T1000 (cell line): ENCODE results near the gene SOX5.
"Not testable (repeated sequence)": the region's sequence is repeated elsewhere in the genome, so short reads cannot be mapped to it uniquely, and the experiment has no call there.

ENCODE experiments used
- DNase-seq: peaks from one replicate; lab custom pipeline; 2025; ENCODE audit warnings: mixed read lengths; lab: John Stamatoyannopoulos, UW

The SOX5 gene

DNA sequence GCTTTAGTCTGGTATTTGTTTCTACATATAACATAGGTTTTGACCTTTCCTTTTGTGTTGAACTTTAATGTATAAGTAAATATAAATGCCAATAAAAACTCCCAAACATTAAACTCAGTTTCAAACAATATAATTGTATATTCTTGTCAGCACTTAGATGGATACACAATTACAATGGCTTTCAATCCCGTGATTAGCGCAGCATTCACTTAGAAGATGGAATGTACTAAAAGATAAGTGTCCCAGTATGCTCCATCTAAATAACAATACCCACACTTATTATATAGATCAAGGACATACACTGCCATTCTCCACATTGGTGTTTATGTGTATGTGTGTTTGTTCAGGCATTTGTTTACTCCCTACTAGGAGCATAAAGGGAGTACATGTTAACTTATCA is 193.1 kb downstream of the SOX5 start:
- no peak for DNase-seq

GRCh38 chr12:23753628-23754365 is 195.7 kb downstream of the SOX5 start:
- DNase-seq = no peak

- no peak for DNase-seq
These were observed 197.2 kb downstream of the SOX5 start for GRCh38 chr12:23752245-23752644.

GRCh38 chr12:23751641-23752040 is 197.8 kb downstream of the SOX5 start:
- DNase-seq = no peak

DNA sequence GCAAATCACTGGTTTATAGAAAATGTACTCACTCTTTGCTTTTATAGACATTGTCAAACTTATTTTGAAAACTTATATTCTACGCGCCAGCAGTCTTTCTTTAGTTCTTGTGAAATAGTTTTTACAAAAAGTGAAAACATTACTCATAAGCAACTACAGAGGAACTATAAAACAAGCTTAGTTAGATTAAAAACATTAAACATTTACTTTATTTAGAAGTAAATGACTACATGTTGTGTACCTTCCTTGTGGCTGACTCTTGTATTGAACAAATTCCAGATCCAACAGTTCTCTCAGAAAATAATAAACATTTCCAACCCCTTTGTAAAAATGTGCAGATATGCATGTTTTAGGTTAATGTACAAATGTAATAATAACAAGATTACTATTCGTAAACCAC is 198.5 kb downstream of the SOX5 start:
- DNase-seq = no peak

DNA sequence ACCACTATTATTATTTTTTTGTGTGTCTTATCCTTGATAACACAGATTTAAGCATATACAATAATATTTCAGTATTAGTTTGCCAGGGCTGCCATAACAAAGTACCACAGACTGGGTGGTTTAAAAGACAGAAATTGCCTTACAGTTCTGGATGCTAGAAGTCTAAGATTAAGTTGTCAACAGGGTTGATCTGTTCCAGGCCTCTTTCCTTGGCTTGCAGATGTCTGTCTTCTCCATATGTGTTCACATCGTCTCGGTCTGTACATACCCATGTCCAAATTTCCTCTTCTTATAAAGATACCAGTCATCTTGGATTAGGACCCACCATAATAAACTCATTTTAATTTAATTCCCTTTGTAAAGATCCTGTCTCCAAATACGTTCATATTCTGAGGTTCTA is 204.8 kb downstream of the SOX5 start:
- DNase-seq = no peak

DNA sequence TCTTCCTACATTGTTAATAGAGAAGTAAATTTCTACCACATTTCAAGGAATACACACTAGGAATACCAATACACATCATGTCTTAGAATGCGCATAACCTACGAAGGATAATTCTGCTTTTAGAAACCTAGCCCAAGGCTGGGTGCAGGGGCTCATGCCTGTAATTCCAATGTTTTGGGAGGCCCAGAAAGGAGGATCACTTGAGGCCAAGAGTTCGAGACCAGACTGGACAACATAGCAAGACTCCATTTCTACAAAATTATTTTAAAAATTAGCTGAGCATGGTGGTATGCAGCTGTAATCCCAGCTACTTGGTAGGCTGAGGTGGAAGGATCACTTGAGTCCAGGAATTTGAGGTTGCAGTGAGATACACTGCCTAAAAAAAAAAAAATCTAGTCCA is 206.9 kb downstream of the SOX5 start:
- no peak for DNase-seq

DNA sequence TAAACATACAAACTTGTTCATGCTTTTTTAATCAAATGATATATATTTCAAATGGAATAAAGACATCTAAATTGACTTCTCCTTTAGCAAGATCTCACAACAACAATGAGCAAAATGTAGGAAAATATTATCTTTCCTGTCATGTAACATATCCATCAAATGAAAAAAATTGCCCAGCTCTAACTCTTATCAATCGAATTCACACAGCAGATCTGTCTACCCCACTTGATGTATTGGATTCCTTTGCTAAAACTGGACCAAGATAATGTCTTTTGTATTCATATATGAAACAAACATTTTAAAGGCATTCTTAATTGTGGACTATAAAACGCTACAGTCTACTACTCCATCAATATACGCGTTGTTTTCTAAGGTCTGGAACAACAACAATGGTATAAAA is 218.0 kb downstream of the SOX5 start:
- no peak for DNase-seq

- no peak for DNase-seq
These were observed 218.4 kb downstream of the SOX5 start for GRCh38 chr12:23731035-23731434.

GRCh38 chr12:23729359-23729758 is 220.1 kb downstream of the SOX5 start:
- DNase-seq = no peak

- DNase-seq = no peak
These were observed 222.8 kb downstream of the SOX5 start for GRCh38 chr12:23726646-23727045.

DNA sequence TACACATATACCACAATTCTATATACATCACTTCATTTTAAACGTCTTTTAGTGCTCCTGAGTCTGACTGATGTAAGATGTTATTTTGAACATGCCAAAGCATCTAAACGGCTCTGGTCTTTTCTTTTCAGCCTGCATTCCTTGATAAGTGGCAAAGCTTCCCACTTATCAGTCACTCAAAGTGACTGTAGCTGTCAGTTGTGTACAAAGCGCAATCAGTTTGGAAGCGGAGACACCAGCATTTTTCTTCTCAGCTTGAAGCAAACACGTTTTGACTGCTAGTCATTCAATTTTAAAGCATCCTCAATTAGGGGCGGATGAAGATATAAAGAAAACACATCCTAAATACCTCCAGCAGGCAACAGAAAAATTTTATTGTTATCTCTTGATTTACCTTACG is 226.8 kb downstream of the SOX5 start:
- DNase-seq = no peak

- no peak for DNase-seq
These were observed 228.2 kb downstream of the SOX5 start for GRCh38 chr12:23721268-23721667.

GRCh38 chr12:23719493-23719892 is 230.0 kb downstream of the SOX5 start:
- no peak for DNase-seq

DNA sequence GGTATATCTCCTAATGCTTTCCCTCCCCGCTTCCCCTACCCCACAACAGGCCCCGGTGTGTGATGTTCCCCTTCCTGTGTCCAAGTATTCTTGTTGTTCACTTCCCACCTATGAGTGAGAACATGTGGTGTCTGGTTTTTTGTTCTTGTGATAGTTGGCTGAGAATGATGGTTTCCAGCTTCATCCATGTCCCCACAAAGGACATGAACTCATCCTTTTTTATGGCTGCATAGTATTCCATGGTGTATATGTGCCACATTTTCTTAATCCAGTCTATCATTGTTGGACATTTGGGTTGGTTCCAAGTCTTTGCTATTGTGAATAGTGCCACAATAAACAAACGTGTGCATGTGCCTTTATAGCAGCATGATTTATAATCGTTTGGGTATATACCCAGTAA is 239.1 kb downstream of the SOX5 start:
- not testable (repeated sequence) for DNase-seq

- DNase-seq = no peak
These were observed 241.2 kb downstream of the SOX5 start for GRCh38 chr12:23708185-23708837.

GRCh38 chr12:23707270-23707669 is 242.2 kb downstream of the SOX5 start:
- DNase-seq = no peak

DNA sequence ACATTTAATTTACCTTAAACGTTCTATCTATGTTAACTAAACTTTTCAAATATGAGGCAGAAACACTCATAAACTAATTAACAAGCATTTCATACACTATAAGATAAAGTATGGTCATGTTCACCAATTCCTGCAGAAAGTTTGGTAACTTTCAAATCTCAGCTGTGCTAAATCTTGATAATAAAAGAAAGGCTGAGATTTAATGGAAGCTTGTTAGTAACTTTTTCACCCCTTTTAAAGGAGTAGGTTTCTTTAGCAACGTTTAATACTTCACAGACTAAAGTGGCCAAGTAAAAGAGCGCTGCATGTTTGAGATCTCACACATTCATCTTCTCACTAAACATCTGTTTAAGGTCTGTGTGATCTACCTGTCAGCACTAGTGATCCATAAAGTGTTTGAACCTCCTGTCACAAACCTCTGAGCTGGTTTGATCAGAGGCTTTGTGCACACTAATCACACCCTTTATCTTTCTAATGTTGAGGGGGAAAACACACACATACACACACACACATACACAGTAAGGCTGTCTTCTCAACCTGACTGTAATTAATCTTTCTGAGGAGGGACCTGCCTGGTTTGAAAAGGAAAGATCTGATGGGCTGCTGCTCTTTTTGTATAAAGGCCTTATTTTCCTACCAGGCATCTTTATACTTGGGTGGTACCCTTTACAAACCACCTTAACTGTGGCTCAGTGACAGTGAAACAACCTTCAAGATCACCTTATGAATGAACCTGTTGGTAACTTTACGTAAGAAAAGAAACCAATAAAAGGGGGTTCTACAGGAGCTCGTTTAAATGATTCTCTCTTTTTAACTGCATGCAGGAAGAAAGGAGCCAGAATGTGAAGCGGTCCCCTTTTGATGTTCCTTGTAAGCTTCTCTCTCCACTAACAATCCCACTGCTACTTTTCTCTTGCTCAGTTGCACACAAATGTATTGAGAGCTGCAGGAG is 244.2 kb downstream of the SOX5 start:
- DNase-seq = no peak

- DNase-seq = no peak
These were observed 246.4 kb downstream of the SOX5 start for GRCh38 chr12:23703051-23703450.

DNA sequence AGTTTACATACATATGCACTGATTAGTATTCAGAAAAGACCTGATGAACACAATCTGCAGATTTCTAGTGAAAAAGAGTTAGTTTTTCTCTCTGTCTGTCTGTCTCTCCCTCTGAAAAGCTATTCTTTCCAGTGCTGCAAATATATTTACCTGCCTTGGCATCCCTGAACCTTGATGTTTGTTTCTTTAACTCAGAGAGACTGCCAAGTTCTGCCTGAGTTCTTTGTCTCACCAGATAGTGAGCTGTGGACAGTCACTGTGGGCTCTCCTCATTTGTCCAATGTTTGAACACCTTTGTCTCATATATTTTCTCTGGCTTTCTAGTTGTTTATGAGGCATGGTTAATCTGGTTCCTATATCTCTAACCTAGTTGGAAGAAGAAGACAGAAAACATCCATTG is 250.4 kb downstream of the SOX5 start:
- DNase-seq = no peak

DNA sequence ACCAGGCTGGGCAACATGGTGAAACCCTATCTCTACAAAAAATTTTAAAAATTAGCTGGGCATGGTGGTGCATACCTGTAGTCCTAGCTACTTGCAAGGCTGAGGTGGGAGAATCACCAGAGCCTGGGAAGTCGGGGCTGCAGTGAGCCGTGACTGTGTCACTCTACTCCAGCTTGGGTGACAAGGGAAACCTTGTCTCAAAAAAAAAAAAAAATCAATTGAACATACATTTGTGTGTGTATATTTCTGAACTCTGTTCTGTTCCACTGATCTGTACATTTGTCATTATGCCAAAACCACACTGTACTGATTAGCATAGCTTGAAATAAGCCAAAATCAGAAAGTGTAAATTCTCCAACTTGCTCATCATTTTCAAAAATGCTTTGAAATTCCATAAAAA is 254.6 kb downstream of the SOX5 start:
- DNase-seq = no peak

DNA sequence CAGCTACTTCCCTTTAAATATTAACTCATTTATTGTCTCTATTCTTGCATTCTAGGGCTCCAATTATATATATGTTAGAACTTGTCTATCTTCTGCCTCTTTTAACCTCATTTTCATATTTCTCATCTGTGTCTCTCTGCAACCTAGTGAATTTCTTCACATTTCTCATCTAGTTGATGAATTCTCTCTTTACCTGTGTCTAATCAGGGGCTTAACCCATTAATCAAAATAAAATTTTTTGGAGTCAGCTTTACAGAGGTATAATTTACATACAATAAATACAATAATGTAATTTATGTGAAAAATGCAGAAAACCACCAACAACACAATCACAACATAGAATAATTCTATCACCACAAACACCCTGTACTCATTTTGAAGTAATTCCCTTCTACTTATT is 255.2 kb downstream of the SOX5 start:
- DNase-seq = no peak

DNA sequence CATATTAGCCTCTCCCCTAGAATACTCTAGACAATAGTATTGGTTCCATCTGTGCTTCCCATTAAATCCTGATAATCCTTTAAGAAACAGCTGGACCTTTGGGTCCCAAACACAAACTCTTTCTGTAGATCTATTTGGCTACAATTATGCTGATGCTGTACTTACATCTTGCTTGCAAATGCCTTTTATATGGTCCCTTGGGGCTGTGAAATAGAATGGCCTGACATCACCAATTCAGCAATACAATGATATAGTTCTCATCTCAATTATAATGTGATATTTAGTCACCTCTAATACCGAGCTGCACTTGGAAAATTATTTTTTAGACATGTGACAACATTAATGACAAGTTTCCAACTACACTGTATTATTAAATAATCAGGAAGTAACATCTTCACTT is 261.5 kb downstream of the SOX5 start:
- DNase-seq = no peak
